Left ventricle myocardium inferior (tissue), 1 donor: ENCODE results near the gene DGCR6. TPM values are rescaled to one million over a fixed set of nuclear protein-coding genes. Genes with fewer than 3 reads are reported as not detected.
"Not testable (repeated sequence)": the region's sequence is repeated elsewhere in the genome, so short reads cannot be mapped to it uniquely, and the experiment has no call there.

Experiments used
- DNase-seq: peaks from one replicate; pipeline ENCODE4 v3.0.0-alpha.2; 2020
- H3K27ac ChIP-seq: fragments of 200-600 bp; replicated peaks from 2 replicates; pipeline ENCODE4 v1.8.0; 2021
- H3K27me3 ChIP-seq: fragments of 200-600 bp; 2 replicates; pipeline ENCODE4 v1.8.0; 2021; ENCODE audit warnings: low read depth
- H3K36me3 ChIP-seq: fragments of 200-600 bp; 2 replicates; pipeline ENCODE4 v1.8.0; 2021
- H3K4me1 ChIP-seq: fragments of 200-600 bp; 2 replicates; pipeline ENCODE4 v1.8.0; 2021
- H3K4me3 ChIP-seq: fragments of 200-600 bp; 2 replicates; pipeline ENCODE4 v1.8.0; 2021; ENCODE audit warnings: mild to moderate bottlenecking, moderate library complexity
- H3K9me3 ChIP-seq: fragments of 200-600 bp; replicated peaks from 2 replicates; pipeline ENCODE4 v1.8.0; 2021
- intact Hi-C: fragments of 100-400 bp; cut with micrococcal nuclease; formaldehyde crosslinking; loops from one replicate; pipeline ENCODE4 v1.11.0; 2022
- total RNA-seq: library from RNA; stranded (reverse); fragmentation: NEBNext Ultra II Directional; extraction: Animal tissue kit (Norgen Biotek cat#: 25700); gene quantifications from one replicate; pipeline ENCODE4 v1.2.1, GENCODE V29; 2021
- donor health status: DM: no; HTN: yes; CAD: no; lungs with severe emphysema.

The DGCR6 gene
- total RNA-seq, 1 donor from 2014 or later = 13.9 TPM

GRCh38 chr22:18958738-18959137, 52.6 kb downstream of the DGCR6 start:
- peaks cover 21% of the 10 kb centered on the region for H3K27me3 ChIP-seq
- H3K36me3 ChIP-seq, H3K27ac ChIP-seq, H3K9me3 ChIP-seq, H3K4me1 ChIP-seq, DNase-seq, intact Hi-C loops, H3K4me3 ChIP-seq: not testable (repeated sequence)

- H3K27ac ChIP-seq, intact Hi-C loops, H3K36me3 ChIP-seq, H3K9me3 ChIP-seq, H3K4me3 ChIP-seq, H3K4me1 ChIP-seq, DNase-seq: not testable (repeated sequence)
- peaks cover 19% of the 10 kb centered on the region for H3K27me3 ChIP-seq
Observed at GRCh38 chr22:18959266-18959665, 53.1 kb downstream of the DGCR6 start.

GRCh38 chr22:18959741-18960140, 53.6 kb downstream of the DGCR6 start:
- H3K4me3 ChIP-seq, intact Hi-C loops: not testable (repeated sequence)

GRCh38 chr22:18960166-18960820, 54.2 kb downstream of the DGCR6 start:
- DNase-seq, intact Hi-C loops: not testable (repeated sequence)

More at GRCh38 chr22:18959741-18960140, 53.6 kb downstream of the DGCR6 start:
- peaks cover 18% of the 10 kb centered on the region for H3K27me3 ChIP-seq
- H3K9me3 ChIP-seq, DNase-seq, H3K4me1 ChIP-seq, H3K27ac ChIP-seq, H3K36me3 ChIP-seq: not testable (repeated sequence)

DNA sequence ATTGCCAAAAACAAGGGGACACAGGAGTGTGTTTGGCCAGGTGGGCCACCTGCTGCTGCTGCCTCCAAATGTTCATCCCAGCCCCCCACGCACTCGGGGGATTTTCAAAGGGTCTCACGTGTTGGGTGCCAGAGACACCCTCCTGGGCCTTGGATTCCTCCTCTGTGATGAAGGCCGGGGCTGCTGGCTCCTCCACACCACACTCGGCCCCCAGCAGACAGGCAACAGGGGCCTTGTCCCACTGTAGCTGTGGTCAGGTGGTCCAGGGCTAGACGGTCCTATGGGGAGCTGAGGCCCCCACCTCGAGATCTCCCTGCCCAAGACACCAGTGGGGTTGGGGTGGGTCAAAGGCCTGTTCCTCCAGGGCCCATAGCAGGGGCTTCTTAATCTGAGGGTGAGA, 55.1 kb downstream of the DGCR6 start:
- intact Hi-C loops, H3K36me3 ChIP-seq, H3K4me1 ChIP-seq, DNase-seq, H3K9me3 ChIP-seq, H3K4me3 ChIP-seq, H3K27ac ChIP-seq: not testable (repeated sequence)
- H3K27me3 ChIP-seq = peaks cover 24% of the 10 kb centered on the region

More at GRCh38 chr22:18960166-18960820, 54.2 kb downstream of the DGCR6 start:
- H3K4me1 ChIP-seq, H3K9me3 ChIP-seq, H3K4me3 ChIP-seq, H3K36me3 ChIP-seq, H3K27ac ChIP-seq: not testable (repeated sequence)
- H3K27me3 ChIP-seq = peaks cover 18% of the 10 kb centered on the region

Other genes starting within 250 kb of the DGCR6 start
- gene PRODH, start 30.0 kb downstream of the DGCR6 start, total RNA-seq = 13.3 TPM
- 33.0 TPM for gene DGCR2, start 216.1 kb downstream of the DGCR6 start, total RNA-seq
- gene TSSK2, start 225.0 kb downstream of the DGCR6 start, total RNA-seq = not detected
- 9.5 TPM for gene ESS2, start 238.3 kb downstream of the DGCR6 start, total RNA-seq
- not detected for gene GSC2, start 244.0 kb downstream of the DGCR6 start, total RNA-seq